ENCODE results near the gene KCNK10.

- TF ChIP-seq POLR2AphosphoS5 (IDR thresholded peaks at IDR 0.05) = no peak
- no peak for TF ChIP-seq CTCF (IDR thresholded peaks at IDR 0.05)
- TF ChIP-seq POLR2A (IDR thresholded peaks at IDR 0.05; ENCODE audit: low read depth) = no peak
- TF ChIP-seq EP300 (IDR thresholded peaks at IDR 0.05) = no peak
Observed at GRCh38 chr14:88184956-88185355, 138.1 kb downstream of the KCNK10 start.
